Fibroblast of skin of scalp (primary cell): Measurements from ENCODE around the gene GRID1.
A peak's percentile ranks its signal among the peaks of the same experiment; 100 is the strongest.

ENCODE experiments used
- DNase-seq: peaks from one replicate; pipeline ENCODE4 v3.0.0-alpha.2; 2013

Gene GRID1

DNA sequence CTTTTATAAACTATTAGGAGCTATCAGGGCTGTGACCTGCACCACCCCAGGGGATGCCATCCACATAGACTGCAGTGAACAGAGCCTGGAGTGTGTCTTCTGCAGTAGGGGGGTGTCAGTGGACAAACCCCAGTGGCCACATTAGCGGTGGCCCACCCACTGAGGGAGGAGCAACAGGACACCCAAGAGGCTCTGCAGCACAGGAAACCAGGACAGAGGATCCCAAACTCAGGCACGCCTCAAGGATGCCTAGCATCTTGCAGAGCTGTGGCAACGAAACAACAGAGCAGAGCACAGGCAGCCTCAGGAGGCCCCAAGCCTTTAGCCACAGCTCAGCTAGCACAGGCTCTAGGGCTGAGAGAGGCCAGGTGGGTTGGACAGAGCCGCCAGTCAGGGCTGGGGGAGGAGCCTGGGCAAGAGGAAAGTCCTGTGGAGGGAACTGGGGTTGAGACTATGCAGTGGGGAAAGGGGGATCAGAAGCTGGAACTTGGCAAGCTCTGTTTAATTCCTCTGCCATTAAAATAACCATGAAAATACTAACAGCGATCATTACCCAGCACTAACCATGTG lies 53.8 kb downstream of the GRID1 start:
- DNase-seq: no peak

DNA sequence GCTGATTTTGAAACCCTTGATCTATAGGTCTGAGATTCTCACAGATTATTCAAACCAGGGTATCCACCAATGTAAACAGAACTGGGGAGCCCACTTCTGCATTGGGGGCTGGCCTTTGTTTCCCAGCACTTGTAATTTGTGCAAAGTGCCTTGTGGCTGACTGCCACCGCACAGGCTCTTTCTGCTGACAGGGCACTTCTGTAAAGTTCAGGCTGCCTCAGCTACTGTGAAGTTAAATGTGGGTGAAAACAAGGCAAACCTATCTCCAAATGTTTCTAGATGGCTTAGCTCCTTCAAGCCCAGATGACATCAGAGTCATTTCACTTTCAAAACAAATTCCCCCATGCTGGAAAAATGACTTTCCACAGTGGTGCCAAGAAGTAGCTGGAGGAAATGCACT lies 54.7 kb downstream of the GRID1 start:
- DNase-seq: no peak

DNA sequence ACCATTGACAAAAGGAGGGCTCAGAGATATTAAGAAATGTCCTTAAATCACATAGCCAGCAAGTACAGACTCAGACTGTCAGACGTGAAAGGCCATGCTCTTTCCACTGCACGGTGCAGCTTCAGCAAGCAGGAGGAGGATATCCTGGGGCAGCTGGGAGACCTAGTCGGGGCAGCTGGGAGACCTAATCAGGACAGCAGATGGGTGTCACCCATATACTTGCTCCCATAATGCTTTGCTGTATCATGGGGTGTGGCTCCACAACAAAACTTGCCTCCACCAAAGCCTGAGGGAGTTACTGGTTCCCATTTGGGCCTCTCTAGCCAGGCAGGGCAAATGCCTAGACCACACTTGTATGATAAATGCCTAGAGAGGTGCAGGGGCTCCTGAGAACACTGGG lies 55.4 kb downstream of the GRID1 start:
- DNase-seq: no peak

- DNase-seq: no peak
Measured at GRCh38 chr10:86310702-86311101, 55.9 kb downstream of the GRID1 start.

DNA sequence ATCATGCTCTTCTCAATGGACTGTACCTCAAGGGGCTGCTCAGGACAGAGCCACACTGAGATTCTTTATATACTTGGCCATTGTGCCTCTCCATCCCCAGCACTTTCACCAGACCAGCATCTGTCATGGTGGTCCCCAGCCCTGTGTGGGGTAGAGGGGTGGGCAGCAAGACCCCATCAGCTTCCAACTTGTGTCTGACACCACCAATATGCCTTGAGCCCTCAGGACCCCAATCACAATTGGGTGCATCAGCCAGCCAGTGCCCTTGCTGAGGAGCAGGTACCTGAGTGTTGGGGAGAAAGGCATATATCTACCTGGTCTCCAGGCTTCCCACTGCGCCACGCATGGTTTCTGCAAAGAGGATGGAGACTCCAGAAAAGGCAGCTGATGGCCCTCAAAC lies 56.3 kb downstream of the GRID1 start:
- no peak for DNase-seq

GRCh38 chr10:86308056-86308455 lies 58.5 kb downstream of the GRID1 start:
- no peak for DNase-seq

DNA sequence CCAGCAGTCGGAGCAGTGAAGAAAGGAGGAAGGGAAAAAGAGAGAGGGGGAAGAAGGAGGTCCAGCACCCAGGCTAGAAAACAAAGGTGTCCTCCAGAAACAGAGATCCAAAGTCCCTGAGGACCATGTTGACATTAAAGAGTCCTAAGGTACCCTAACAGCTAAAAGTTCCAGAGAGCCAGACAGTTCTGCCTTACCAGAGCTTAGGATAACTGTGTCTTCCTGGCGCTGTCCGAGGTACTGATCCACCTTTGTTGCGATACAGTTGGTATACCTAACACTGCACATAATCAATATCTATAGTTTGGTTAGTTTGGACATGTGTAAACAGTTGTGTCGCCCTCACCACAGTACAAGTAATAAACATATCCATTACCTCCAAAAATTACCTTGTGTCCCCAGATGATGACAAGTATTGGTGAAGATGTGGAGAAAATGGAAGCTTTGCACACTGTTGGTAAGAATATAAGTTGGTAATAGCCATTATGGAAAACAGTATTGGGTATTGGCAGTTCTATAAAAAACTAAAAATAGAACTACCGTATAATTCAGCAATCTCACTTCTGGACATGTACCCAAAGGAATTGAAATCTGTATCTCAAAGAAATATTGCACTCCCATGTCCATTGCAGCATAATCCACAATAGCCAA lies 59.8 kb downstream of the GRID1 start:
- peak; percentile 27 for DNase-seq

GRCh38 chr10:86305521-86305920 lies 61.1 kb downstream of the GRID1 start:
- no peak for DNase-seq

DNA sequence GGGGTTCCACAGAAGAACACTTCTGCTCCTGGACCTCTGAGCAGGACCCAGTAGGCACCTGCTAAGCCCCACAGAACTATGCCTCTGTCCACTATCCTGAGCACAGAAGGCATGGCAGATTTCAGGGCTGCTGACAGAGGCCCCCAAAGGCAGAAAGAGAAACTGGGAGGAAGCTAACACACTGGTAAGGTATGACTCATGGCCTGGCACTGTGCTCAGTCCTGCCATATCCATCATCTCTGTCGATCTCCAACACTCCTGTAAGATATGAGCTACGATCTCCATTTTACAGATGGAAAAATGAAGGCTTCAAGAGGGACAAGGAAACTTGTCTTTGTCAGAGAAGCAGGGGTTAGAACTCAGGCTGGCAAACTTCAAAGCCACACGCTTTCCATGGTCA lies 62.2 kb downstream of the GRID1 start:
- DNase-seq: no peak

DNA sequence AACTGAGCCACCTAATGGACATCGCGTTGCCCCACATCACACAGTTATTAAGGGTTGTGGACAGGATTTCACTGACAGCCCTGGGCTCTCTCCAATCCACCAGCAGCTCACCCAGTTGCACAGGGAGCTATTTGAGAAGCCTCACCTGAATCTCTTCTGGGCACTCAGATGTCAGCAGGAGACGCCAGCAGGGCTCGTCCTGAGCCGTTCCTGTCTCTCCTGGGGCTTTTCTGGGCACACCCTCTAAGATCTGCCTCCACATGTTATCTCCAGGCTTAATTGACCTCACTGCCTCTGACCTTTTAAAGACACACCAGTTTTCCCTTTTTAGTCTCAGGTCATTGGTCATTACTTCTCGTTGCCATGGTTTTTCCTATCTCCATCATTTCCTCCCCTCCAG lies 63.0 kb downstream of the GRID1 start:
- no peak for DNase-seq

GRCh38 chr10:86301971-86302370 lies 64.6 kb downstream of the GRID1 start:
- no peak for DNase-seq

- DNase-seq: no peak
Measured at GRCh38 chr10:86300931-86301830, 65.4 kb downstream of the GRID1 start.

GRCh38 chr10:86300399-86300925 lies 66.1 kb downstream of the GRID1 start:
- DNase-seq: no peak

DNA sequence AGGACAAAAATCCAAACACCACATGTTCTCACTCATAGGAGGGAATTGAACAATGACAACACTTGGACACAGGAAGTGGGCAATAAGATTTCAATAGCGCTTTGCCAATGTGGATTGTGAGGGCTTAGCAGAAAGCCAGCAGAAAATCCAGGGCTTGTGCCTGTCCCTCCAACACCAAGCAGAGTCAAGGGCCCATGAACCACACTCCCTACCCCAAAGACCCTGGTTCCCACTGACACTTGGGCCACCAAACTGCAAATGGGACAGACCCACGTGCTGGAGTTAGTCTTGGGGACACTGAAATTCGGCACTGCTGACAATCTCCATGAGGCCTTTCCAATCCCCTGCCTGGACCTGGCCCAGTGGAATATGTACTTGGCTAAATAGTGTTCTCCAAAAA lies 67.0 kb downstream of the GRID1 start:
- DNase-seq: no peak

DNA sequence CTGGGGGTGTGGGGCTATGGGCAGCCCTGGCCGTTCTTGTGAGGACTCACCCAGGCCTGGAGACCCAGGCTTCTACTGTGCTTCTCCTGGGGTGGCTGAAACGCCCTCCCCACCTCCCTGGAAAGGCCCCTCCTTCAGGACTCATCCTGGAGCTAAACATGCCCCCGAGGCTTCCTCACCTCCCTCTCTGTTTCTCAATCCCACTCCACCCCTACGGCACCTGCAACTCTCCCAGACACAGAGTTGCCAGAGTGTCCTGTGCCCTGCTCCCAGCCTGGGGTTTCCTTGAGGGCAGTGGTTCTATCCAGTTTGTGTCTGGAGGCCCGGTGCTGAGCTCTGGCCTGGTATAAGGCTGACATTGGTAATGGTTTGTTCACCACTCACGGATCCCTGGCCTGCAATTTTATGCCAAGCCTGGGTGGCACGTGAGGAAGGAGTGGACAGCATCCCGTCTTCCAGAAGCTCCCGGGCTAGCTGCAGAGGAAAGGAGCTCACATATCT lies 68.0 kb downstream of the GRID1 start:
- DNase-seq: no peak

DNA sequence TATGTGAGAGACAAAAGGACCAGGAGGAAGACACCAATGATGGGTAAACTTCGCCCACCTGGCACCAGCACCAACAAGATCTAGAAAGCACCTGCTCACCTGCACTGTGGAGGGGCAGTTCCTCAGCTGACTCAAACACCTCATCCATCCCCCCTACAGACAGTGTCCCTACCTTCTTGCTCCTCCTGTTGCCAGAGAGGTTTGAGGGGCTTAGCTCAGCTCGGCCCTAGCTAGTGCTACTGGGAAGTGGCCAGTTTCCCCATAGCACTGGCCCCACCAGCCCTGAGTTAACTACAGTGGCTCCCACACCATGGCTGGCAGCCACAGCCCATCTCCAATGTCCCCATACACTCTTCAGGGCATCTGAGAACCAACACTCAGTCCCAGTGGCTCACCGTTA lies 70.8 kb downstream of the GRID1 start:
- DNase-seq: no peak

GRCh38 chr10:86295351-86295750 lies 71.2 kb downstream of the GRID1 start:
- no peak for DNase-seq

DNA sequence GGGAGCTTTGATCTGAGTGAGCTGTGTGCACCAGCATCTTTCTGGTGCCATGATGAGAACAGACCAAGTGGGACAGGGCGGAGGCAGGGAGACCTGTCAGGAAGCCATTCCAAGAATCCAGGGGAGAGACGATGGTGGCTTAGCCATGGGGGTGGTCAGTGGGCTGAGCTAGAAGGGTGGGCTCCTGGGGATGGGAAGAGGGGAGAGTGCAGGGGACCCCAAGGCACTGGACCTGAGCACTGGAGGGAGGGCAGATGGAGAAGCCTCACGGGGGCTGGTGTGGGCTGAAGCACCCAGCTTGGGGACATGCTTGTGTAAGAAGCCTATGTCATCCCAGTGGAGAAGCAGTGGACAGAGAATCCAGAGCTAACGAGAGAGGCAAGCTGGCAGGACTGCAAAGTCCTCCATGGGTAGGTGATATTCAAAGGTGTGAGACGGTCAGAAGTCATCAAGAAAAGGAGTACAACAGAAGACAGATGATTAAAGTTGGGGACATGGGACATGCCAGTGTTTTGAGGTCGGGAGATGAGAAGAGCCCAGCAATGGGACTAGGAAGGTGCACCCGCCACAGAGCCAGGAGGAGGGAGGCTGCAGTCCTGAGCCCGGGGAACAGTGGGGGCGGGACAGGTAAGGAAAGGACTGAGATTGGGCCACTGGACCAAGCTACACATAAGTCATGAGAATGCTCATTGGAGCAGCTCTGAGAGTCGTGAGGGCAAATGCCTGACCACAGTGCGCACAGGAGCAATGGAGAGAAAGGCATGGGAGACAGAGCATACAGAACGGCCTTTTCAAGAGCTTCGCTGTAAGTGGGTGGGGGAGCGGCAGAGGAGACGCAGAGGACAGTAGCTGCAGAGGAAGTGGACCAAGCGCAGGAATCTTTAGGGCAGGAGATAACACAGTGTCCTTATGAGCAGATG lies 72.0 kb downstream of the GRID1 start:
- DNase-seq: no peak

- no peak for DNase-seq
Measured at GRCh38 chr10:86293396-86293791, 73.2 kb downstream of the GRID1 start.

- peak; percentile 1 for DNase-seq
Measured at GRCh38 chr10:86292462-86293395, 73.9 kb downstream of the GRID1 start.
